ENCODE measurements around the gene MPO. TPM values are rescaled to one million over a fixed set of nuclear protein-coding genes. Genes with fewer than 3 reads are reported as not detected.

Gene MPO
- total and polyA plus RNA-seq, 9 of the 15 experiments (the other 6 are each of a cell fraction or from before 2014, with no cell fraction given) = 0.04 to 0.47 (median 0.39) TPM; not detected in 6

- TF ChIP-seq ZFP91 (CRISPR knock-in tag; IDR thresholded peaks at IDR 0.05) (no peak), ZNF143 (CRISPR knock-in tag; IDR thresholded peaks at IDR 0.05) (no peak)
These were observed 17.0 kb downstream of the MPO start (continued) for GRCh38 chr17:58263773-58264172.

- H2AFZ ChIP-seq (ENCODE audit: low read depth, low read length) = no peak overlapping the region
- ChIA-PET POLR2A (no interaction called here), CTCF (ENCODE audit: low intra/inter-chr PET ratio) (no interaction called here)
- H4K20me1 ChIP-seq (replicated peaks; ENCODE audit: control insufficient read depth, insufficient read depth, low read length) = no peaks in the 10 kb centered on the region
- no peak for DNase-seq (ENCODE audit: extremely low read depth in 1 of 4, low spot score in 3 of 4)
- no peaks in the 10 kb centered on the region for H3K4me1 ChIP-seq (replicated peaks in 1 of 2; ENCODE audit: control insufficient read depth in 2 of 2, insufficient read depth in 2 of 2, low read length in 2 of 2)
- peaks cover 35 to 42% of the 10 kb centered on the region in 2 experiments for H3K27me3 ChIP-seq (ENCODE audit: control insufficient read depth in 2 of 2, insufficient read depth in 2 of 2, low read length in 2 of 2)
- no TSS peak for BruUV-seq (replicated peaks)
- intact Hi-C loops (cut with micrococcal nuclease) (no loop called here), in situ Hi-C loops (cut with MboI) (no loop called here)
- no peak overlapping the region for H3K4me2 ChIP-seq (ENCODE audit: insufficient read depth, low read length)
- ATAC-seq = no peak
- H3K27ac ChIP-seq (ENCODE audit: extremely low read depth, low read depth, low read length) = no peak overlapping the region
- H3K79me2 ChIP-seq (ENCODE audit: control insufficient read depth, insufficient read depth, low read length) = no peaks in the 10 kb centered on the region
- H3K9ac ChIP-seq (ENCODE audit: insufficient read depth in 1 of 2, low read depth in 2 of 2, low read length in 2 of 2) = no peak overlapping the region
- no peak overlapping the region for H3K4me3 ChIP-seq
- 4% methylated on average over 11 of the region's 11 CpGs for WGBS (ENCODE audit: insufficient coverage, low coverage, missing lambda C conversion rate)
- H3K36me3 ChIP-seq (ENCODE audit: control insufficient read depth, insufficient read depth, low read length) = no peaks in the 10 kb centered on the region
- TF ChIP-seq CBX8 (IDR thresholded peaks at IDR 0.05; ENCODE audit: borderline replicate concordance, extremely low read depth, low read depth, low read length, poor library complexity, severe bottlenecking) (peak; percentile 85), ZBTB49 (CRISPR knock-in tag; IDR thresholded peaks at IDR 0.05; ENCODE audit: borderline replicate concordance) (no peak), ZNF253 (CRISPR knock-in tag; conservative IDR thresholded peaks at IDR 0.05) (no peak)
- H3K9me3 ChIP-seq (replicated peaks; ENCODE audit: control insufficient read depth, insufficient read depth, low read depth, low read length) = no peaks in the 10 kb centered on the region
- FAIRE-seq = no peak
- no peaks in the 10 kb centered on the region for H3K9me1 ChIP-seq (ENCODE audit: control insufficient read depth, insufficient read depth, low read length)
These were observed 18.6 kb downstream of the MPO start for GRCh38 chr17:58262149-58262548.
